GM21528 (cell line): ENCODE measurements around the gene MET.
"Not testable (repeated sequence)": the region's sequence is repeated elsewhere in the genome, so short reads cannot be mapped to it uniquely, and the experiment has no call there.

Source experiments
- ATAC-seq: cut with Tn5 transposase; IDR thresholded peaks from one replicate; pipeline ENCODE4 v1.9.1; 2021; ENCODE audit warnings: mild to moderate bottlenecking, moderate library complexity; ENCODE audit not compliant: unreplicated experiment, low FRiP score

MET gene

DNA sequence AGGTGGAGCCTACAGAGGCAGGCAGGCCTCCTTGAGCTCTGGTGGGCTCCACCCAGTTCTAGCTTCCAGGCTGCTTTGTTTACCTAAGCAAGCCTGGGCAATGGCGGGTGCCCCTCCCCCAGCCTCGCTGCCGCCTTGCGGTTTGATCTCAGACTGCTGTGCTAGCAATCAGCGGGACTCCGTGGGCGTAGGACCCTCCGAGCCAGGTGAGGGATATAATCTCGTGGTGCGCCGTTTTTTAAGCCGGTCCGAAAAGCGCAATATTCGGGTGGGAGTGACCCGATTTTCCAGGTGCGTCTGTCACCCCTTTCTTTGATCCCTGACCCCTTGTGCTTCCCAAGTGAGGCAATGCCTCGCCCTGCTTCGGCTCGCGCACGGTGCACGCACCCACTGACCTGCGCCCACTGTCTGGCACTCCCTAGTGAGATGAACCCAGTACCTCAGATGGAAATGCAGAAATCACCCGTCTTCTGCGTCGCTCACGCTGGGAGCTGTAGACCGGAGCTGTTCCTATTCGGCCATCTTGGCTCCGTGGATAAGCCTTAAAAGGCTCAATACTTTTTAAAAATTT, 52.0 kb downstream of the MET start:
- ATAC-seq, result not testable (repeated sequence)

DNA sequence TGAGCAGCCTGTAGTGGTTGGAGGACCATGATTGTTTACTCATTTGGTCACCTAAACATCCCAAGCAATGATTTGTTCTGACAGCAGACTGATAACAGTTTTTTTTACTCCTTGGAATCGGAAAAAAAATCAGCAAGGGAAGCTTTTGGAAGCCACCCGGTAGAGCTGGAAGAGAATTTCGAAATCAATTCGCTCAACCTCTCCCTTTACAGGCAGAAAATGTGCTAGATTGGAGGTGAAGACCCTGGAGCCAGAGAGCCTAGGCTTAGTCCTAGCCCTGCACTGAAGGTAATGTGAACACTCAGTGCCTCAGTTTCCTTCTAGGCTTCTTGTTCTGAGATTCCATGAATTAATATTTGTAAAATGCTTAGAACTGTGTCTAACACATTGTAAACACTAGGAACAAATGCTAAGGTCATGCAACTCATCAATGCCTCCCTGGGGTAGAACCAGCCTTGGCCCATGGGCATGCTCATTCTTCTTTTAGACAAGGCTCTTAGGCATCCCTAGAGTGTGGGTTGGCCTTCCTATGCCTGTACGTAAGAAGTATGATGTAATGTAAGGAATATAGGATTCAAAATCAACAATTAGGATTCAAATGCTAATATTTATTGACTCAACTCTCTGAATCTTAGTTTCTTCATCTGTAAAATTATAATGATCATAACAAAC, 52.7 kb downstream of the MET start:
- ATAC-seq, result no peak

DNA sequence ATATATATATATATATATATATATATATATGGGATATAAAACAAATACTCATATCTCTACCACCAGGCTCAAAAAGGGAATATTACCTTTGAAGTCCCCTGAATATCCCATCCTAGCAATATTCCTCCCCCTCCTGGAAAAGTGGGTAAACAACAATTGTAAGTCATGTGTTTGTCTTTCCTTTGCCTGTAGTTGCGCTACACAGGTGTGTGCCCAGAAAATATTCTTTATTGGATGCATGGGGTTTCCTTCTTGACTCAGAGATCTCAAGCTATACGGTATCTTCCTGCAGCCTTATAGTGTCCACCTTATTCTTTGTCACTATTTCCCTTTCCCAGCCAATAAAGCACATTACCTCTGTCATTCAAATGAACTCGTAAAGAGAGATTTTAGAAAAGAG, 54.2 kb downstream of the MET start:
- no peak for ATAC-seq

DNA sequence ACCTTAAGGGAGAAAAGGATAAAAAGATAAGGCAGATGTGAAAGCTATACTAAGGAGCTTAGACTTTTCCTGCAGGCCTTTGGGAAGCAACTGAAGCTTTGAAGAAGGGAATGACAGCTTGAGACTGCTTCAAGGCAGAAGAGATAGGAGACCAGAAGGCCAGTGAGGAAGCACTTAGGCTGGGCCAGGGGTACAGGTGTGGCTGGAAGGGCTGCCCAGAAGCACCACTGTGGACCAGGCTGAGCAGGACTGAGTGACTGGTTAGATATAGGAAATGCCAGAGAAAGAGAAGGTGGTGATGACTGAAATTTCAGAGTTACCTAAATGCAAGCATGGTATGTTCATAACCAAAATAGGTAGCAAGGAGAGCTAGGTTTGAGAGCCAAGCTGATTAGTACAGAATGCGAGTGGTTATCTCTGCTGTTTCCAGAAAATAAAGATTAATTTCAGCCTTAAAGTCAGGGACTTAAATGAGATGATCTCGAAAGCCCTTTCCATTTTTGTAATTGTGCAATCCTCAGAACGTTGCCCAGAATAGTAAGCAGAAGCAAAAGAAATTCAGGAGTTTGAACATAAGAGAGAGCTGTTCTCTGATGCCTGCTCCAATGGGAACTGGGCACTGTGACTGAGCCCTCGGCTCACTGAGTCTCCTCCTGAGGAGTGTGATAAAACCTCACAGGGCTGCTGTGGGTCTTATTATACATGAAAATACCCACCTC, 54.9 kb downstream of the MET start:
- no peak for ATAC-seq

DNA sequence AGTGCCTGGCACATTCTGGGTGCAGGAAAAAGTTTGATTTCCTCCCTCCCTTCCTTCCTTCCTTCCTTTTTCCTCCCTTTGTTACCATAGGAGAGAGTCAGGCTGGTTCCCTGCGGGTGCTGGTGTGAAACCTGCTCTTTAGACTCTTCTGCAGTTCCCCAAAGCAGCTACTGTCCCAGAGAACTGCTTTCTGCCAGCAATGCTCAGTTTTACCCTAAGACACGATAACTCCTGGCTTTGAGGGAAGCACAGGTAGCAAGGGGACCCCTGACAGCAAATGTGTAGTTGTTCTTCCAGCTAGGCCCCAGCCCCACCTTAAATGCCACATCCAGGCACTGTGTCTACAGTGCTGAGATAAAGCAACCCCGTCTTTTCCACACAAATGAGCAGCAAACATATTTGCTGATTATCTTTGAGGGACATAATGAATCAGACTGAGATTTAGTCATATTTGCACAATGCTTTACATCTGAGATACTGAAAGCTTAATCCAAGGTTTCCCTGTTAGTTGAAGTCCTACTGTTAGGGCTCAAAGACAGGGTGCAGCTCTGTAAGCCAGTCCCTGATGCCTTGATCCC, 55.5 kb downstream of the MET start:
- ATAC-seq, result no peak

DNA sequence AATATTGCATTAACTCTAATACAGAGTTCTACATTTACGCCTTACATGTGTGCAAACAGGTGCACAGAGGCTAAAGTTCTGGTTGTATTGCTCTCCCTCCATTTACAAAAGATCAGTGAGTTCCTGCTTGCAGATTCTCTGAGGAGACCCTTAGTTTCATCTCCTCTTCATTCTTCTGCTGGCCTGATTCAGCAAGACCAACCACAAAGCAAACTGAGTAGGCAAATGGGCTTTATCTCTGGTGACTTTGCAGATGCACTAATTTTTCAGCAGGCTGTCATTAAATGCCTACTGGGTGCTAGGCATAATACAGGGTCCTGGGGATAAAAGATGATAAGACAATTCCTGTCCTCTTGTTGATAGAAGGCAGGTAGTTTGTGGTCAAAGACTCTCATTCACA, 56.4 kb downstream of the MET start:
- no peak for ATAC-seq

DNA sequence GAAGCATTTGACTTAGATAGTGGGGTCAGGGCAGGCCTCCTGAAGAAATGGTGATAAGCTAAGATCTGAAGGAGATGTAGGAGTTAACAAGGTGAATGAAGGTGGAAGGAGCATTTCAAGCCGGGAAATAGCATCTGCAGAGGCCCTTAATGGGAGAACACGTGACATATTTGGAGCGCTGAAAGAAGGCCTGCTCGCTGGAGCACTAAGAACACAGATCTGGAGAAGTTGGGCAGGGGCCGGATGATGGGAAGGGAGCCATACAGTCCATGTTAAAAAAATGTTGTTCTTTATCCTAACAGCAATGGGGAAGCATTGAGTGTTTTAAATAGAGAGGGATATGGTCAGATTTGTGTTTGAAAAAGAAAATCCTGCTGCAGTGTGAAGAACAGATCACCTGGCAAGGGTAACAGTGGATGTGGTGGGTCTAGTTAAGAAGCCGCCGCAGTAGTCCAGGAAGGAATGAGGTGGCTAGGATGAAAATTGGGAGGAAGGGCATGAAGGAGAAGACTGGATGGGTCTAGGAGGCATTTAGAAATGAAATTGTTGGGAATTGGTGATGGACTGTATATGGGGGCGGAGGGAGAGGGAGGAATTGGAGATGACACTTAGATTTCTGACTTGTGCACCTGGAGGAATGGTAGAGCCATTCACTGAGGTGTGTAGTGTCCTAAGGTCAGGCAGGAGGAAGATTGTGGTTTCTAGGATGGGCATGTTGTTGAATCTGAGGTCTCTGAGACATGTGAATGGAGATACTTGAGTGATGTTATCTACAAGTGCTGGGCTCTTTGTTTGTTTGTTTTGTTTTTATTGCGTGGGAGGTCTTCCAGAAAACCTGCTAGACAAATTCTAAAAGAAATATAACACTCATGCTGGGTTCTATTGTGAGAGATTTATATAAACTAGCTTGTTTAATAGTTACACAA, 58.4 kb downstream of the MET start:
- ATAC-seq, result no peak

DNA sequence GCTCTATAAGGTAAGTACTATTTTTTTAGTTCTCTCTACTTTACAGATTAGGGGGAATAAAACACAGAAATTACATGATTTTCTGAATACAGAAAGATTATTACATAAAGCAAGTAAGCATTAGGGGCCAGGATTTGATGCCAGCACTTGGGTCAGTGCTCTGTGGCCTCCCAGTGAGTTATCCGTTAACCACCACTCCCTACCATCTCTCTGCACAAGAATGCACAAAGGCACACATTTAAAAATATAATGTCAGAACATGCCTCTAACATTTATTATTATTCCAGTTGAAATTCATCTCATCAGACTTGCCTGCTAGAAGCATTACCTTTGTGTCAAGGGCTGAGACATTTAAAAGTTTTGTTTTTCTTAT, 59.0 kb downstream of the MET start:
- no peak for ATAC-seq

DNA sequence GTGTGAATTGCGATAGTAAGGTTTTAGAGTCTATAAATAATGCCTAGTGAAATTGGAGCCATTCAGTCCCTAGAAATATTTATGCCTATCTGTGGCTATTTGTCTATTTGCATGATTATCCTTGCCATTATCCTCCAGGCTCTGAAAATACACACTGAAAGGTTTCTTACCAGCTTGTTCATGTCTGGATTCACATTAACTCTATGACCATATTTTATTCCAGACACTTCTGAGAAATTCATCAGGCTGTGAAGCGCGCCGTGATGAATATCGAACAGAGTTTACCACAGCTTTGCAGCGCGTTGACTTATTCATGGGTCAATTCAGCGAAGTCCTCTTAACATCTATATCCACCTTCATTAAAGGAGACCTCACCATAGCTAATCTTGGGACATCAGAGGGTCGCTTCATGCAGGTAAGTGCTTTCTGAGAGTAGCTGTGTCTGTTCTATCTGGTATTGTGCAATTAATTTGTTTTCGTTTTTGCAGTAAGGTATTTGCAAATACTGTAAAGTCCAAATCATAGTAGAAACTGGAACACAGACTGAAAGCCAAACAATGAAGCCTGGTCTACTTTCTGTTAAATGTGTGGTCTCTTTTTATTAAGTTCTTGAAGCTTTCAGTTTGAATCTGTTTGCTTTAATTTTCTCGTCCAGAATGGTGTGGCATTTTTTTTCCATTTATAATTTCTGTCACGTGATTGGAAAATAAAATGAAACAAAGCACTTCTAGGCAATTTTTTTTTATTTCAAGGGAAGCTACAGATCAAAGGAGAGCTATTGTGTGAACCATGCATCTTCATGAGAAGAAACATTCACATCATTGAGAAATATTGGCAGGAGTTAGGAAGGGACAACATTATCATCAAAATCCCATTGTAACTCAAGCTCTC, 59.7 kb downstream of the MET start:
- no peak for ATAC-seq

DNA sequence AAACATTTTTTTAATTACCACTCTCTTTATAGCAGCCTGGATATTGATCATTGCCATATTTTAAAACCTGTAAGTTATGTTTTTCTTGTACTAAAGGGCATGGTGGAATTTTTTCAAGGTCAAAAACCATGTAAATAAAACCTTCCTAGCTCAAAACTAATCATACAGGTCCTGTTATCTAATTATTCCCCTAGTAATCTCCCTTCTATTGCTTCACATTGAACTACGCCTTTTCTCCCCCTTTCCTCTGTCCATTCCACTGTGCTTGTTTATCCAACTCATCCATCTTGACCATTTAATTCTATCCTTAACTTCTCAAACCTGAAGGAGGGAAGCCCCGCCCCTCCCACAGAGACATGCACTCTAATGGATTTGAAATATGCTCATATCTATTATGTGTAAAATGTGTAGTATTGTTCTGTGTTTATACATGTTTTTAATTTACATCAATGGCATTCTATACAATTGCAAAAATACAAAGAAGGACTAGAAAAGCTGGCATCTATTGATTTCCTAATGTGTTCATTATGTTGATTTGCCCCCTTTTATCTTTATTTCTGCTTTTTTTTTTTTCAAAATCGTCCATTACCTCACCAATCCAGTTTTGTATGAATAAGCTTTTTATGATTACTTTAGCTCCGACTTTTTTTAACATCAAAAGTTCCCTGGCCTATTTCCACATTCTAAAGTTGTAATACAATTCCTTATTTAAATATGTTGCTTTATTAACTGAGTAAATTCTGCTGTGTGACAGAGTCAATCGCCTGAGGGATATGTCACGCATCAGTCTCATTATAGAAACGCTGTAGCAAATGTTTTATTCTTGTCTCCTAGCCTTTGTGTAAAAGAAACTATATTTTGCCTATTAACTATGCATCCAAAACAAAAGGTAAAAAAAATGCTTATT, 61.0 kb downstream of the MET start:
- ATAC-seq, result no peak

DNA sequence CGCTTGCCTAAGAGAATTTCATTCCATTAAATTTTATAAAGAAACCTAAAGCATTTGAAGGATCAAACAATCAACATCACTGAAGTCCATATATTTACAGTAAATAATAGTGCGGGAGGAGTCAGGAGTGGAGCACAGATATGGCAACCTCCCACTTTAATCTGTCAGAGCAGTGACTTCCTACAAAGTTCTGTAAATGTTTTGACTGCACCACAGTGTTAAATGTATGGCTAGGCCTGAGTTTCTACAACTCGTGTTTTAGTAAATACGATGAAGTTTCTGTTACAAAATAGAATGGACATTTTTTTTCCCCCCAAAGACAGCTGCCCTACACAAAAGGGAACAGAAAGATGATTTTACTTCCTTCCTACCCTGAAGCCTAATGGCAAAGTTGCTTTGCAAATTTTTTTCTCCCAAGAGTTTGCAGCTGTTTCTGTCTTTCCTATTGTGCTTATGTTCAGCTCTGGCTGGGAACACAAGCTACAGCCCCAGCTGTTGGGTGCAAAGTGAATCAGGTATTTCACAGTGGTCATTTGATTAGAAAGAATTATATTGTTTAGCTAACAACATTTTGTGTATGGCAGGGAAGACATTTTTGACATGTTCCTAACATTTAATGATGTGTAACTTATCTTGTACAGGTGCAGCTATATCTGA, 62.1 kb downstream of the MET start:
- ATAC-seq, result no peak

DNA sequence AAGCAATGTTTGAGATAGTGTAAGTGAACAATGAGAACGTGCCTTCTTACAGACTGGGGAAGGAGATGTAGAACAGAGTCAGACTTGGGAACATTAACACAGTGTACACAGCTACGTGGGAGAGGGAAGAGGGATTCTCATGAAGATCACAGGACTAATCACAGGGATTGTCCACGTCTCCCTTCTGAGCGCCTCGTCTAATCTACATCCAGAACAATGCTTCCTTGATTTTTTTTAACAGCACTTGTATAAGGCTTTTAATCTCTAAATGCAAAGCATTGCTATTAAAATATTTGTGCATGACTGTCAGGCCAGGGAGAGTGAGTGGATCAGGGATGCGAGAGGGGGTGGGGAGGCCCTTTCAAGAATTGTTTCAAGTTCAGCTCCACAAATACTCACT, 62.7 kb downstream of the MET start:
- ATAC-seq, result no peak

DNA sequence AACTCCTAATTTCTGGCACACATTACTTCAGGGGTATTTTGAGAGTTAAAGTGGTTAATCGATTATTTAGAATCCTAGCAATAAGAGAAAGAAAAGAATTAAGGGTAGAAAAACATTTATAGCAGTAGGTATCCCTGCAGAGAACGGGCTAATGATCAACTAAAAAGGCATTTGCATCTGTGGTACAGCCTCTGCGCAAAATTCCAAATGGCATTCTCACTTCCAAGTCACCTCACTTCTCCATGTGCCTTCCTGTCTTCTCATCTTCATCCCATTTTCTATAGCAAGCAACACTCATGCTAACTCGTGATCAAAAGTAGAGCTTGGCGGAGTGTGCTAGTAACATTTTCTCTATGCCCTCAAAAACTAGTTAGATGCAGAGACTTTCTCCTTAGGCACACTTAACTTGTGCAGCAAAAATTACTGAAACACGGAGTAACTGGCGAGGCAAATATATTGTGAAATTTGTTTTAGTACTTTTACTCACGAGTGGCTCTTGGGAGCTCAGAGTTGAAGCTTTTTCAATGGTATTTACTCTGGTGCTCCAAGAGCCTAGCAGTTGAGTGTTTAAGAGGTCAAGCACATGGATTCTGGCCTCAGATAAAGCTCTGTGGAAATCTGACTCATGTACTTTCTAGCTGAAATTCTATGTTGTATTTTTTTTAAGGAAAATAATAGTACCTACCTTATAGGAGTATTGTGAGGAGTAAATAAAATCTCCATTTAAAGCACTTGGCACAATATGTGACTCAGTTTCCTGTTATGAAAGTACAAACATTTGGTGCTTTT, 65.1 kb downstream of the MET start:
- ATAC-seq, result no peak

DNA sequence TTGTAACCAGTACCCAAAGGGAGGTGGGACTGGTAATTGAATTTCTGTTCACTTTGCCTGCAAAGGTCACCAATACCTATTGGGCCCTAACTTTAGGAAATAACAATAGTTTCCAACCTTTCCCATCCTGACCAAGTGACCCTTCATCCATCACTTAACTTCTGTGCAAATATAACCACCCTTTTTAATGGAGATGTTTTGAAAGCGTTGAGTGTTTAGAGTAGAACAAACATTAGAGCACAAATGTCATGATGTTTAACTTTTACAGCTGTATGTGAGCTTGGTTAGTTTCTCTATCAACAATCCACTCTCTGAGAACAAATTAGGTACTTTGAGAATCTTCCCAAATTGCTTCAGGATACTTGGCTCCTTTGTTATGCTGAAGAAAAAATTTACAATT, 66.4 kb downstream of the MET start:
- ATAC-seq, result no peak

DNA sequence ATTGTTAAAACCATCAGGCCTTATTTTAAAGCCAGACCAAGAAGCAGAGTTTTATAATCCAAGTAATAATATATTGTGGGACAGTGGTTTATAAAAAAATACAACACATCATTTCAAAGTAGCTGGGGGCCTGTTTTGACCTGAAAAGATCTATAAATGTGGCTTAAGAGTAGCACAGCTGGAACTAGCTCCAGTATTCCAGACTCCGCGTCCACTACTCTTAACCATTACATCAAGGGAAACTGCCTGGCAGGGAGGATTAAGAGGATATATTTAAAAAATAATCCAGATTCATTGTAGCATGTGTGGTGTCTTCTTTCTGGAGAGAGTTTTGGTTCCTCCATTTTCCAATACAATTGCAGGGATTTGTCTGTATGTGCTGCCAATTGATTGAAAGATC, 67.3 kb downstream of the MET start:
- no peak for ATAC-seq

DNA sequence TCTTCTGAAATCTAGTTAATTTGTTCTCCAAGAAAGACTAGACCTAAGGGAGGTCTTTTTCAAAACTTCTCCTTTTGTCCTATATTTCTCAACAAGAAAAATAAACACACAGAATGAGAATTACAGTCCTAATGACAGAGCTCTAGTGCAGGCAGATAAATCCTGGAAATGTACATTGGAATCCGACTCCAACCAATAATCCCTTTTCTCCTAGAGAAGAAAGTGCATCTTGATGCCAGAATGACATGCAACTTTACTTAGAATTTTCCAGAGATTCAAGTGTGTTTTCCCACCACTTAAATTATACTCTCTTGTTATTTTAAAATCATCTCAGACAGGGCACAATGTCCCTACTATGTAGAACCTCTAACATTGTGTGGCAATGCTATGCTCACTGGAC, 68.2 kb downstream of the MET start:
- no peak for ATAC-seq

DNA sequence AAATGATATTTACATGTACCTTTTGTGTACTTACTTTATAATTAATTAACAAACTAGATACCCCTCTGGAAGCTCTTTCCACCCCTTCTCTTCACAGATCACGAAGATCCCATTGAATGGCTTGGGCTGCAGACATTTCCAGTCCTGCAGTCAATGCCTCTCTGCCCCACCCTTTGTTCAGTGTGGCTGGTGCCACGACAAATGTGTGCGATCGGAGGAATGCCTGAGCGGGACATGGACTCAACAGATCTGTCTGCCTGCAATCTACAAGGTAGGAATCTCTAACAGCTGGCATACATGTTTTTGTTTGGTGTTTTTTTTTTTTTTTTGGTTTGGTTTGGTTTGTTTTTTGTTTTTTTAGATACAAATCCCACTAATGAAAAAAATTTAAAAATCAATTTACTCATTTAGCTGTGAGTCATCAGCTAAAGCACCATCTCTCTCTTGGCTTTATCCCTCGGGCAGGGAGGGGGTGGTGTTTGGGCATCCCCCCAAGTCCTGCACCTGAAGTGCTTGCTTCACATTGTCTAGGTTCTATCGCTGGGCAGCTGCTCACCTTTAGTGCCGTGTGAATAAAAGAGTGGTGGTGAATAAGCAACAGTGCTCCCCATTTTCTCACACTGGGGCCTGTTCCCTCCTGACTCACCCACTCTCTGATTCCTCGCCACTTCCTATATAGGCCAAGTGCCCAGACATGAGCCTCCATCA, 68.9 kb downstream of the MET start:
- no peak for ATAC-seq
